Natural killer cell treated with Interleukin-12 subunit alpha and Interleukin-12 subunit beta and Interleukin-15 and Interleukin-18, amount 100 ng/mL, for 72 hours (primary cell): ENCODE data around the gene MRPS24. TPM values are rescaled to one million over a fixed set of nuclear protein-coding genes. Genes with fewer than 3 reads are reported as not detected.
"Not testable (repeated sequence)": the region's sequence is repeated elsewhere in the genome, so short reads cannot be mapped to it uniquely, and the experiment has no call there.

ENCODE experiments used
- ATAC-seq, 2 donors: fragments of 150-1000 bp; cut with Tn5 transposase in 1 of 2; sonication (Bioruptor Pico), chemical (Tn5 transposase) in 1 of 2; 2 replicates each; pipeline ENCODE4 v1.10.0; 2021
- DNase-seq: peaks from one replicate; pipeline ENCODE4 v3.0.0; 2022; ENCODE audit warnings: low spot score
- H3K27ac Mint-ChIP-seq, 2 donors: 1 replicate in 1 of 2; 2 replicates in 1 of 2; pipeline ENCODE4 v1.8.0; 2022; ENCODE audit warnings: mixed read lengths in 2 of 2, mild to moderate bottlenecking in 1 of 2, moderate library complexity in 1 of 2
- H3K27me3 Mint-ChIP-seq, 2 donors: 1 replicate in 1 of 2; 2 replicates in 1 of 2; pipeline ENCODE4 v1.8.0; 2022; ENCODE audit warnings: mixed read lengths in 2 of 2
- H3K36me3 Mint-ChIP-seq: one replicate; pipeline ENCODE4 v1.8.0; 2022; ENCODE audit warnings: mixed read lengths
- H3K4me1 Mint-ChIP-seq, 2 donors: 1 replicate in 1 of 2; 2 replicates in 1 of 2; pipeline ENCODE4 v1.8.0; 2022; ENCODE audit warnings: low read depth in 2 of 2, mixed read lengths in 2 of 2, mild to moderate bottlenecking in 1 of 2
- H3K4me3 Mint-ChIP-seq: one replicate; pipeline ENCODE4 v1.8.0; 2022; ENCODE audit warnings: mixed read lengths
- H3K9me3 Mint-ChIP-seq: 2 replicates; pipeline ENCODE4 v1.8.0; 2022; ENCODE audit warnings: mixed read lengths
- total RNA-seq, 2 donors: library from RNA; stranded (reverse); gene quantifications; one replicate each; pipeline ENCODE4 v1.2.3, GENCODE V29; 2022

Gene MRPS24
- 10 to 100 TPM; 72.6 to 95.3 TPM for total RNA-seq

DNA sequence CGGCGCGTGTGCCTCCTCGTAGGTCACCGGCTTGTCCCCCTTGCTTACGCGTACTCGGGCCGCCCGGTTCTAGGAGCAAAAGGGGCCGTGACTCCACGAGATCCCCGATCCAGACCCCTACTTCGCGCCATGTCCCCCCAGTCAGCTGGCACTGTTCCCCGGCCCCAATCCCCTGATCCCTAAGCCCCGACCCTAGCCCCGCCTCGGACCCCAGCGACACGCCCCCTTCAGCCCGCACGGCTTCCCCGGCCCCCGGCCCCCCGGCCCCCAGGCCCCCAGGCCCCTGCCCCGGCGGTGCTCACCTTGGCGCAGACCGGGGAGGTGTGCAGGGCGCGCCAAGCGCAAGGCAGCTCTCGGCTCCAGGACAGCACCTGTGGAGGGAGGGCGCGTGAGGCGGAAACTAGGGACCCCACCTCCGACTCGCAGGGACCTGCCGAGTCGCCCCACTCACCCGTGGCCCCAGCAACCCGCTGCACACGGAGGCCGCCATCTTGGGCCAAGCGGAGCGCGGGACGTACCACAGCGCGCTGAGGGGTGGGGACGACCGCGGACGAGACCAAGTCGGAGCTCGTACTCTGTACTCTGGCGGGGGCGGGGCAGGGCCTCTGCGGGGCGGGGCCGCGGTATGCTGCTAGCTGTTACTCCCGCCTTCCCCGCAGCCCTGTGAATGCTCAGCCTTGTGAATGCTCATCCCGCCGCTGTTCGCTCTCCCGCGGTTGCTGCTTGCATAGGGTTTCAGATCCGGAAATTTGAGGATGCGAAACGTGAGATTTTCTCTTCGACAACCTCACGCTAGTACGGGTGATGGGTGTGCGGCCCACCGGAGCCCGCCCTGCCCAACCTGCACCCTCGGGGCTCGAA lies at the start of gene MRPS24:
Gene MRPS24, minus strand, starts transcription at position 512 of the 861 bp plus-strand sequence. Its CDS starts 22 bp downstream, at position 490.
- peaks cover 23 to 27% of the 10 kb centered on the region in 2 donors for H3K4me1 Mint-ChIP-seq
- peak within 1 kb of the TSS; percentile 96 for H3K4me3 Mint-ChIP-seq
- DNase-seq (peak; percentile 92), ATAC-seq (peak; percentile 99)
- no peaks in the 10 kb centered on the region for H3K9me3 Mint-ChIP-seq
- no peaks in the 10 kb centered on the region for H3K27me3 Mint-ChIP-seq
- peak within 1 kb of the TSS; percentile 95 to 99 for H3K27ac Mint-ChIP-seq
- H3K36me3 Mint-ChIP-seq = peaks cover 10% of the 10 kb centered on the region

DNA sequence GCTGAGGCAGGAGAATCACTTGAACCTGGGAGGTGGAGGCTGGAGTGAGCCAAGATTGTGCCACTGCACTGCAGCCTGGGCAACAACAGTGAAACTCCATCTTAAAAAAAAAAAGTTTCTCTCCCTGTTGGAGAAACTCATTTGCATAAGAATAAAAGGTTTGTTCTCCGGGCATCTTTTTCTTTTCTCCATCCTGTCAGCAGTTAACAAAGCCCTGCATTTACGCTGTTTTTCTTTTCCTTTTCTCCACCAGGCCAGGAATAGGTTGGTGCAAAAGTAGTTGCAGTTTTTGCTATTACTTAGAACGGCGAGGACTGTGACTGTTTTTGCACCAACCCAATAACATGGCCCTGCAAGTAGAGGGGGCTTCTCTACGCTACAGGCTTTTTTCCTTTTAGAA lies 46.6 kb upstream of the MRPS24 start:
- DNase-seq = no peak
- Mint-ChIP-seq H3K9me3 (no peaks in the 10 kb centered on the region), H3K4me3 (no peak overlapping the region), H3K27me3 (no peaks in the 10 kb centered on the region), H3K27ac (no peak overlapping the region), H3K4me1 (no peaks in the 10 kb centered on the region), H3K36me3 (no peaks in the 10 kb centered on the region)
- ATAC-seq = no peak

DNA sequence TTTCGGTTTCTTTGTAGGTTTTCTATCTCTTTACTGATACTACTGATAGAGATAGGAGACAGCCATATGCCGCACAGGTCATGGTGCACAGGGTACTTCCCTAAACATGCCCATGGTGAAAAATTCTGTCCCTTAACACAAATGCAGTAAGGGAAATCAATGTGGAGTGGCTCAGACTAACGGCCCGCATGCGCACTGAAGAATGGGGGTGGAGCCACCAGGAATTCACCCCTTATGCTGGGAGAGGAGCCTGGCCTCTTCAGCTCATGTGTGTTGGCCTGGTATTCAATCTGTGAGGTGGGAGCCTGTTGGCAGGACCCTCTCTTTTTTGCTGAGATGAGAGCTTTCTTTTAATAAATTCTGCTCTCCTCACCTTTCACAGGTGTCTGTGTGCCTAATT lies 45.5 kb upstream of the MRPS24 start:
- Mint-ChIP-seq H3K36me3 (no peaks in the 10 kb centered on the region), H3K27ac (no peak overlapping the region), H3K4me1 (no peaks in the 10 kb centered on the region), H3K4me3 (no peak overlapping the region), H3K9me3 (no peaks in the 10 kb centered on the region), H3K27me3 (no peaks in the 10 kb centered on the region)
- DNase-seq (no peak), ATAC-seq (no peak)

DNA sequence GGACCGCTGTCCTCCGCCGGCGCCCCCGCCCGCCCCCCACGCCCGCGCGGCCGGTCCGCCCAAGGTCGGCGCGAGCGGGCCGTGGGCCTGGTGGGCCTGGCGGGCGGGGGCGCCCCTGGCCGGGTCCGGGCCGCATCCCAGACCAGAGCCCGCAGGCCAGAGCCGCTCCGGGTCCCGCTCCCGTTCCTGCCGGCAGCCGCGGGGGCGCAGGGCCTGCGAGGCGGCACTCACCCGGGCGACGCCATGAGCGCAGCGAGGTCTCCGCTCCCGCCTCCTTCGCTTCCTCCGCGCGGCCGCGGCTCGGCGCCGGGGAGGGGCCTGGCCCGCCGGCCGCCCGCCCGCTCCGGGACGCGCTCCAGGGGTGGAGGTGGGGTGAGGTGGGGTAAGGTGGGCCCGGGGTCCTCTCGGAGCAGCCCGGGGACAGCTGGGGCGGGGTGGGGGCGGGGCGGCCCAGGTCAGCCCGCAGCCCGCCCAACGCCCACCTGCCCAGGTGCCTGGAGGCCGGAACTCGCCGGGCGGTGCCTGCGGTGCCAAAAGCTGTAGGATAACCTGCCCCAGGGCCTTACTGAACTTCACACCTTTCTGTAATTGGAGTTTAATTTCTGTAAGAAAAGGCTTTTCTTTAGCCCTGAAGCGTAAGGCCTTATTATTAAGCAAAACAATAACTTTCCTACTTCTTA lies 37.2 kb upstream of the MRPS24 start, which contains the start of gene URGCP:
Gene URGCP, minus strand, starts transcription at position 266 of the 680 bp plus-strand sequence. Its CDS starts 21 bp downstream, at position 245.
- no peaks in the 10 kb centered on the region for H3K36me3 Mint-ChIP-seq
- H3K9me3 Mint-ChIP-seq = no peaks in the 10 kb centered on the region
- peak; percentile 66 for DNase-seq
- H3K27ac Mint-ChIP-seq = peak within 1 kb of the TSS; percentile 76 to 90
- ATAC-seq = peak; percentile 91
- peaks cover 19 to 23% of the 10 kb centered on the region in 2 donors for H3K4me1 Mint-ChIP-seq
- H3K4me3 Mint-ChIP-seq = peak within 1 kb of the TSS; percentile 89
- no peaks in the 10 kb centered on the region for H3K27me3 Mint-ChIP-seq

DNA sequence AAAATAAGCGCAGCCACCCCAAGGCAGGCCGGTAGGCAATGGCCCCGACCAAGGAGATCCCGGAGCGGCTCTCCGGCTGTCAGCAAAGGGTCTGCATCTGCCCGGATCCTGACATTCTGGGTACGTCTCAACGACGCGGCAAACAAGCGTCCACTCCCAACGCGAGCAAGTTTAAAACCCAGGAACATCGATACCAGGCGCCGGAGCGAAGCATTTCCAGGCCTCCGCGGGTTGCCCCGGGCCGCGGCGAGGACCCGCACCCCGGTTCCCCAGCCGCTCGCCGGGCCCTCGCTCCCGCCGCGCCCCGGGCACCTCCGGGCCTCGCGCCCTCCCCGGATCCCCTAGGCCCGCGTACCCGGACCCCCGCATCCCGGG lies 36.6 kb upstream of the MRPS24 start:
- no peaks in the 10 kb centered on the region for H3K36me3 Mint-ChIP-seq
- H3K9me3 Mint-ChIP-seq = no peaks in the 10 kb centered on the region
- peak overlapping the region; percentile 89 for H3K4me3 Mint-ChIP-seq
- H3K4me1 Mint-ChIP-seq = peaks cover 19 to 23% of the 10 kb centered on the region in 2 donors
- H3K27me3 Mint-ChIP-seq = no peaks in the 10 kb centered on the region
- DNase-seq = no peak
- H3K27ac Mint-ChIP-seq = peak overlapping the region; percentile 76 to 90
- ATAC-seq = peak; percentile 59 to 60

DNA sequence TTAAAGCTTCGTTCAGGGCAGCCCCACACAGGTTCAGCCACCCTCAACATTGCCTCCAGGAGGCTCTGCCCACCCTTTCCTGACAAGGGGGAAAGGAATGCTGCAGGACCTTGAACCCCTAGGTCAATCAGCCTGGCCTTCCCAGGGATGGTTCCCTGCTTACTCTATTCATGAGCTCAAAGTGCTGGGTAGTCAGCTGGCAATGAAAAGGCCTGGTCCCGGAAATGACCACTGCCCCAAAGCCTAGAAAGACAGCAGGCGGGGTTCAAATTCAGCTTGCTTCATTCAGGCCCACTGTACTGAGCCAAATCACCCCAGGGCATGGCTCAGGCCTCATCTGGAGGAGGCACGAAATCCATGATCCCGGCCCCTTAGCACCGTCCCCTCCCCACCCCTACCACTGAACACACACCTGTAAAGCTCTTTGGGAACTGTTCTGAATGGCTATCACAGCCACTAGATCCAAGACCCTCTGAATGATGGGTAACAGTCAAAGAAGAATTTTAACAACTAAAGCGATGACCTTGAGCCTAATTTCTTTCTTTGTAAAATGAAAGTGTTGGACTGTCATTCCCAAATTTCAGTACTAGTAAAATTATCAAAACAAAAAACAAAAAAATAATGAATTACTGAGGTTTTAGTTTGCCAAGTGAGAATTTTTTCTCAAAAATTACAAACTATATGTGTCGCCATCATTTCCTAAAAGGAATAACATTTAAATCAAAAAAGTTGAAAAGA lies 36.1 kb upstream of the MRPS24 start:
- H3K27ac Mint-ChIP-seq = peak overlapping the region; percentile 76 to 90
- H3K9me3 Mint-ChIP-seq = no peaks in the 10 kb centered on the region
- ATAC-seq = no peak

DNA sequence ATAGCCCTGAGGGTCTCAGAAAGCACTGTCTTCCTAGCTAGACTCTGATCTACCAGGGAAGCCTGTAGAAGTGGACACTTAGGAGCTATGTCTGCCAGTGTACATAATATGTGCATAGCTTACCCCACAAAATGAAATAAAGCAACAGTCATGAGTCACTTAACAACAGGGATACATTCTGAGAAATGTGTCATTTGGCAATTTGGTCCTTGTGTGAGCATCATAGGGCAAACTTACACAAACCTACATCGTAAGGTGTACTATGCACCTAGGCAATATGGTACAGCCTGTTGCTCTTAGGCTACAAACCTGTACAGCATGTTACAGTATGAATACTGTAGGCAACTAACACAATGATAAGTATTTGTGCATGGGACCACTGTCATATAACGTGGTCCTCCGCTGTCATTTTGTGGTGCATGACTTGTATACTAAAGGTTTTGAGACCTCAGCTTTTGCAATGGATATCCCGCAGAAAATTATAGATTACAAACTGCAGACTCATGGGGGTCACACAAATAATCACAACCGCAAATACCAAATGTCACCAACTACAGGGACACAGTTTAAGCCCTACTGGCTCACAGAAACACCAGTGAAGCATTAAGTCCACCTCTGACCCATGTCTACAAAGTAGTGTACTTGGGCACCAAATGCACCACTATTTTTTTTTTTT lies 35.4 kb upstream of the MRPS24 start:
- H3K9me3 Mint-ChIP-seq = no peaks in the 10 kb centered on the region
- ATAC-seq (peak; percentile 29 to 48), DNase-seq (no peak)
- H3K4me1 Mint-ChIP-seq = peaks cover 19 to 23% of the 10 kb centered on the region in 2 donors
- H3K27me3 Mint-ChIP-seq = no peaks in the 10 kb centered on the region
- H3K27ac Mint-ChIP-seq = peak overlapping the region in 1 of 2 donors; percentile 13
- no peaks in the 10 kb centered on the region for H3K36me3 Mint-ChIP-seq
- peak overlapping the region; percentile 34 for H3K4me3 Mint-ChIP-seq

More for the DNA sequence above, 36.1 kb upstream of the MRPS24 start:
- Mint-ChIP-seq H3K4me1 (peaks cover 19 to 23% of the 10 kb centered on the region in 2 donors), H3K27me3 (no peaks in the 10 kb centered on the region), H3K4me3 (peak overlapping the region; percentile 89), H3K36me3 (no peaks in the 10 kb centered on the region)
- no peak for DNase-seq

DNA sequence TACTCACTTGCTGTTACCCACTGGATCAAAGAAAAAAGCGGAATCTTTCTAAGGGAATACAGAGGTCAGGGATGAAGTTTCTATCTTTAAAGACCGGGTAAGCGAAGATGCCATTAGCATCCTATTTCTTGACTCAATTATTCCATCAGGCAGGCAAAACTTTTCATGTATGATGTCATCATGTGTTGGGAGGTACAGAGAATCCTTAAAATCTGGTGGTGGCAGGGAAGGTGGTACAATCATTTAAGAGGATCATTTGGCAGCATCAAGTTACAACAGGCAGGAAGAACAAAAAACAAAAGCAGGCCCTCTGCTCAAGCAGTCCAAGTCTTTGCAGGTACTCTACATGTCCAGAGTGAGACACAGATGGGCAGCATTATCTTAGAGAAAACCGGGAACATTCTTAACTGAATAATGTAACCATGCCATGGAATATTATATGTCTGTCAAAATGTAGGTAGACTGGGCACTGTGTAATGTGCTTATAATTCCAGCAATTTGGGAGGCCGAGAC lies 33.3 kb upstream of the MRPS24 start:
- Mint-ChIP-seq H3K4me3 (no peak overlapping the region), H3K27me3 (no peaks in the 10 kb centered on the region), H3K36me3 (no peaks in the 10 kb centered on the region), H3K4me1 (peaks cover 19% of the 10 kb centered on the region in 2 donors), H3K27ac (no peak overlapping the region), H3K9me3 (no peaks in the 10 kb centered on the region)
- DNase-seq (no peak), ATAC-seq (no peak)

DNA sequence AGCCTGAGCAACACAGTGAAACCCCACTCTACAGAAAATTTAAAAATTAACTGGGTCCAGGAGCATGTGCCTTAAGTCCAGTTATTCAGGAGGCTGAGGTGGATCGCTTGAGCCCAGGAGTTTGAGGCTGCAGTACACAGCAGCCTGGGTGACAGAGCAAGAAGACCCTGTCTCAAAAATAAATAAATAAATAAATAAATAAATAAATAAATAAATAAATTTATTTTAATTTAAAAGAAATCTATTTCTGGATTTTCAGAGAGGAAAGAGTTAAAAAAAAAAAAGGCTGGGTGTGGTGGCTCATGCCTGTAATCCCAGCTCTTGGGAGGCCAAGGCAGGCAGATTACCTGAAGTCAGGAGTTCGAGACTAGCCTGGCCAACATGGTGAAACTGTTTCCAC lies 29.3 kb upstream of the MRPS24 start:
- not testable (repeated sequence) for H3K36me3 Mint-ChIP-seq, H3K27ac Mint-ChIP-seq, ATAC-seq, H3K27me3 Mint-ChIP-seq, H3K9me3 Mint-ChIP-seq, DNase-seq, H3K4me3 Mint-ChIP-seq
- peaks cover 23 to 30% of the 10 kb centered on the region in 2 donors for H3K4me1 Mint-ChIP-seq

DNA sequence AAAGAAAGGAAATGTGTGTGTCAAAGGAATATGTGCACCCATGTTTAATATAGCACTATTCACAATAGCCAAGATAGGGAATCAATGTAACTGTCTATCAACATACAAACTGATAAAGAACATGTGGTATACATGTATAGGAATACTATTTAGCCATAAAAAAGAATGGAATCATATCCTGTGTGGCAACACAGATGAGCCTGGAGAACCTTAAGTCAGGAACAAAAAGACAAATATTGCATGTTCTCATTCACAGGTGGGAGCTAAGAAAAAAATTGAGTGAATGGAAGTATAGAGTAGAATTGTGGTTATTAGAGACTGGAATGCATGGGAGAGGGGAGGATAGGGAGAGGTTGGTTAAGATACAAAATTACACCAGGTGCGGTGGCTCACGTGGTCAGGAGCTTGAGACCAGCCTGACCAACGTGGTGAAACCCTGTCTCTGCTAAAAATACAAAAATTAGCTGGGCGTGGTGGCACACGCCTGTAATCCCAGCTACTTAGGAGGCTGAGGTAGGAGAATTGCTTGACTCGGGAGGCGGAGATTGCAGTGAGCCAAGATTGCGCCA lies 26.6 kb upstream of the MRPS24 start:
- ATAC-seq (no peak), DNase-seq (no peak)
- Mint-ChIP-seq H3K4me3 (no peak overlapping the region), H3K9me3 (no peaks in the 10 kb centered on the region), H3K4me1 (peaks cover 37 to 38% of the 10 kb centered on the region in 2 donors), H3K27me3 (peaks cover 0 to 7% of the 10 kb centered on the region in 2 donors), H3K27ac (no peak overlapping the region), H3K36me3 (peaks cover 4% of the 10 kb centered on the region)

DNA sequence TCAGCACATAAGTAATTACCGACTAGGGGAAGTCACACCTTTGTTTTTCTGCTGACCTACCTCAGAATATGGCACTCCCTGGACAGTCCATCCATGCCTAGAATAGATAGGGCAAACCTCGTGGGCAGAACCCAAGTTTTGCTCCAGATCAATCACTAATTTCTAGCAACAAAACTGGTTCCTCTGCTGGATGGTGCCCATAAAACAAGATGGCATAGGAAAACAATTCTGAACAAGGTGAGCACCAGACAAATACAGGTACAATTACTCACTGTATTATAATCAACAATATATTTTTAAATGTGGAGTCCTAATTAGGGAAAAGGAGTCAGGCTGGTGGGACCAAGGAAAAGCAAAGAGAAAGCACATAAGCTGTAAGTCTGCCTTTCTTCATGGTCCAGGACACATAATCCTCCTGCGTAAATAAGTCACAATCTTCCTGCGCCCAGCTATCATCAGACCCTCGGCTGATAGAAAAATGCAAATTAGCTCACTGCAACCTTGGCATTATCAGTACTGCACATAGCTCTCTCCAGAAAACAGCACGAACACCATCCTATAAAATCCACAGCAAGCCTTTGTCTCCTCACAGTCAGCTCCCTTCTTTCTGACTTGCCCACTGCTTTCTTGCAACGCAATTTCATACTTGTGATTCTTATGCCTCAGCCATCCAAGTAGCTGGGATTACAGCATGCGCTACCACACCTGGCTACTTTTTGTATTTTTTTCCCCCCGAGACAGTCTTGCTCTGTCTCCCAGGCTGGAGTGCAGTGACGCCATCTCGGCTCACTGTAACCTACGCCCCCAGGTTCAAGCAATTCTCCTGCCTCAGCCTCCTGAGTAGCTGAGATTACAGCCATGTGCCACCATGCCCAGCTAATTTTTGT lies 22.0 kb upstream of the MRPS24 start:
- Mint-ChIP-seq H3K4me1 (peaks cover 50% of the 10 kb centered on the region in 2 donors), H3K36me3 (peaks cover 4% of the 10 kb centered on the region), H3K27ac (no peak overlapping the region), H3K9me3 (no peaks in the 10 kb centered on the region), H3K4me3 (no peak overlapping the region), H3K27me3 (peaks cover 0 to 9% of the 10 kb centered on the region in 2 donors)
- ATAC-seq (no peak), DNase-seq (no peak)

DNA sequence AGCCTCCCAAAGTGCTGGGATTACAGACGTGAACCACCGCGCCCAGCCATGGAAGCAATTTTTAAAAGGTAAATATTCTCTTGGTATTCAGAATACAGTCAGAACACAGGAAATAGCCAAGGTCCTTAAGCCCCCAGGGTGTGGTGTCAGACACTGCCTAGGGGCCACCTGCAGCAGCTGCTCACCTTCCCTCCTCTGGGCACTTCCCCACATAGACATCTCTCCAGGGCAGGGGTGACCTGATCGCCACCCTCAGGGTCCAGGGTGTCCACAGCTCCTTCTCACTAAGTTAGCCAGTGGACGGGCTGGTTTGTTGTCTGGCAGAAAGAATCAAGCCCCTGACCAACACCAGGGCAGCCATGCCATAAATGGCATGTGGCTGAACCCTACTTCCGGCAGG lies 21.2 kb upstream of the MRPS24 start:
- H3K4me3 Mint-ChIP-seq = no peak overlapping the region
- DNase-seq (no peak), ATAC-seq (no peak)
- H3K27ac Mint-ChIP-seq = no peak overlapping the region
- H3K4me1 Mint-ChIP-seq = peaks cover 46% of the 10 kb centered on the region in 2 donors
- peaks cover 0 to 6% of the 10 kb centered on the region in 2 donors for H3K27me3 Mint-ChIP-seq
- H3K9me3 Mint-ChIP-seq = no peaks in the 10 kb centered on the region
- no peaks in the 10 kb centered on the region for H3K36me3 Mint-ChIP-seq
